Immature natural killer cell (primary cell): ENCODE measurements around the gene IL1RL2. TPM values are rescaled to one million over a fixed set of nuclear protein-coding genes. Genes with fewer than 3 reads are reported as not detected.

ENCODE experiments used
- DNase-seq, 3 donors: peaks; one replicate each; pipeline ENCODE4 v3.0.0; 2022; ENCODE audit warnings: mixed read lengths in 1 of 3
- H3K27ac Mint-ChIP-seq, 6 donors: one replicate each; pipeline ENCODE4 v1.8.0; 2020; ENCODE audit warnings: mixed read lengths in 6 of 6, mild to moderate bottlenecking in 5 of 6, inconsistent platforms in 4 of 6, moderate library complexity in 3 of 6
- H3K27me3 Mint-ChIP-seq, 3 donors: one replicate each; pipeline ENCODE4 v1.8.0; 2020 to 2021; ENCODE audit warnings: low read depth in 3 of 3, mild to moderate bottlenecking in 3 of 3, mixed read lengths in 3 of 3, moderate library complexity in 3 of 3, inconsistent platforms in 1 of 3
- H3K36me3 Mint-ChIP-seq, 3 donors: one replicate each; pipeline ENCODE4 v1.8.0; 2020; ENCODE audit warnings: mixed read lengths in 3 of 3, inconsistent platforms in 2 of 3, mild to moderate bottlenecking in 2 of 3
- H3K4me1 Mint-ChIP-seq, 2 donors: one replicate each; pipeline ENCODE4 v1.8.0; 2020; ENCODE audit warnings: inconsistent platforms in 2 of 2, mild to moderate bottlenecking in 2 of 2, mixed read lengths in 2 of 2, moderate library complexity in 1 of 2
- H3K4me3 Mint-ChIP-seq, 5 donors: one replicate each; pipeline ENCODE4 v1.8.0; 2020; ENCODE audit warnings: mild to moderate bottlenecking in 5 of 5, mixed read lengths in 5 of 5, inconsistent platforms in 3 of 5, moderate library complexity in 3 of 5
- H3K9me3 Mint-ChIP-seq, 6 donors: one replicate each; pipeline ENCODE4 v1.8.0; 2020; ENCODE audit warnings: mild to moderate bottlenecking in 6 of 6, mixed read lengths in 6 of 6, inconsistent platforms in 4 of 6, moderate library complexity in 3 of 6
- polyA plus RNA-seq, 3 donors: library from polyadenylated mRNA; unstranded; fragments of 300-500 nt; fragmentation: Illumina TruSeq; gene quantifications; one replicate each; pipeline ENCODE4 v1.2.3, GENCODE V29; 2021

IL1RL2 gene
- polyA plus RNA-seq, 3 donors from 2014 or later, result not detected

GRCh38 chr2:102245266-102246151 lies 58.7 kb downstream of the IL1RL2 start:
- no peaks in the 10 kb centered on the region for H3K36me3 Mint-ChIP-seq
- H3K4me3 Mint-ChIP-seq, result no peak overlapping the region
- no peak for DNase-seq
- no peak overlapping the region for H3K27ac Mint-ChIP-seq
- H3K9me3 Mint-ChIP-seq, result peaks cover 0 to 2% (median 0%) of the 10 kb centered on the region in 6 donors
- peaks cover 10 to 11% of the 10 kb centered on the region in 2 donors for H3K4me1 Mint-ChIP-seq
- H3K27me3 Mint-ChIP-seq, result peaks cover 4 to 18% (median 14%) of the 10 kb centered on the region in 3 donors

DNA sequence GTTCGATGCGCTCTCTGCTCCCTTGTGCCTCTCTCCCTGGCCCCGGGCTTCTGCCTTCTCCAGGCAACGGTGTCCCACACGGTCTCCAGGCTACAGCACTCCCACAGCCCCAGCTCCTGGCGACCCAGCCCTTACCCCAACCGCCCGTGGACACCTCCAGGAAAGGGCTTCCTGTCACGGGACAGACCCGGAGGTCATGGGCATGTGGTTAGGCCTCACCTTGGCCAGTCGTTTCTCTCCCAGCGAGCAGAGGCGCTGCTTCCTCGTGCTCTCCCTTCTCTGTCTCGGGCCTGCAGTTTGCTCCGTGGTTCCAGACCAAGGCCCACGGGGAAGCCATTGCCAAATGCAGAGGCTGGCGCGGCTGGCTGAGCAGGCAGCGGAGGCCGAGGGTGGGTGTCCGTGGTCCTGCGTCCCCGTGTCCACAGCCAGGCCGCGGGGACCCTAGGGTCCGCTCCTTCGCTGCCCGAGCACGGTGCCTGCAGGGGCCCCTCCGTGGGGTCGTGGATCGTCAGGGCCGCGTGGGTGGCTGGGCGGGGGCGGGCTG lies 63.5 kb downstream of the IL1RL2 start:
- DNase-seq, result no peak
- Mint-ChIP-seq H3K4me1 (peaks cover 36 to 46% of the 10 kb centered on the region in 2 donors), H3K36me3 (no peaks in the 10 kb centered on the region), H3K4me3 (peak overlapping the region in 1 of 5 donors; percentile 21), H3K27me3 (peaks cover 3 to 17% (median 13%) of the 10 kb centered on the region in 3 donors), H3K9me3 (peaks cover 0 to 2% (median 0%) of the 10 kb centered on the region in 6 donors), H3K27ac (no peak overlapping the region)

- H3K36me3 Mint-ChIP-seq, result no peaks in the 10 kb centered on the region
- H3K4me3 Mint-ChIP-seq, result peak overlapping the region; percentile 86 to 96 (median 88)
- peak; percentile 39 to 44 (median 42) for DNase-seq
- peak overlapping the region in 3 of 6 donors; percentile 11 to 69 (median 43) for H3K27ac Mint-ChIP-seq
- peaks cover 41 to 55% of the 10 kb centered on the region in 2 donors for H3K4me1 Mint-ChIP-seq
- H3K27me3 Mint-ChIP-seq, result peaks cover 3 to 17% (median 13%) of the 10 kb centered on the region in 3 donors
- no peaks in the 10 kb centered on the region for H3K9me3 Mint-ChIP-seq
These were observed 64.4 kb downstream of the IL1RL2 start for GRCh38 chr2:102251042-102251848.

DNA sequence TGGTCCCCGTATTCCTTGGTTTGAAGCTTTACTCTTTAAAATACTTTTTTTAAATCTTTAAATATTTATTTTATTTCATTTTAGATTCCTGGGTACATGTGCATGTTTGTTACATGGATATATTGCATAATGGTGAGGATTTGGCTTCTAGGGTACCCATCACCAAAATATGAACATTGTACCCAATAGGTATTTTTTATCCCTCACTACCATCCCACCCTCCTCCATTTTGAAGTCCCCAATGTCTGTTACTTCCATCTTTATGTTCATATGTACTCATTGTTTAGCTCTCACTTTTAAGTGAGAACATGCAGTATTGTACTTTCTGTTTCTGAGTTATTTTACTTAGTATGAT lies 65.0 kb downstream of the IL1RL2 start:
- Mint-ChIP-seq H3K27ac (no peak overlapping the region), H3K9me3 (peaks cover 0 to 2% (median 0%) of the 10 kb centered on the region in 6 donors), H3K27me3 (peaks cover 3 to 15% (median 13%) of the 10 kb centered on the region in 3 donors), H3K4me1 (peaks cover 47 to 61% of the 10 kb centered on the region in 2 donors), H3K4me3 (peak overlapping the region; percentile 67 to 96 (median 86)), H3K36me3 (no peaks in the 10 kb centered on the region)
- no peak for DNase-seq

DNA sequence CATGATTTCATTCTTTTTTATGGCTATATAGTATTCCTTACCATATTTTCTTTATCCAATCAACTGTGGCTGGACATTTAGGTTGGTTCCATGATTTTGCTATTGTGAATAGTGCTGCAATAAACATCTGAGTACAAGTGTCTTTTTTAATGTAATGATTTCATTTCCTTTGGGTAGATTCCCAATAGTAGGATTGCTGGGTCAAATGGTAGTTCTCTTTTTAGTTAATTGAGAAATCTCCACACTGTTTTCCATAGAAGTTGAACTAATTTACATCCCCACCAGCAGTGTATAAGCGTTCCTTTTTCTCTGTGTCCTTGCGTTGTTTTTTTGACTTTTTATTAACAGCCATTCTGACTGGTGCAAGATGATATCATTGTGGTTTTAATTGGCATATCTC lies 65.4 kb downstream of the IL1RL2 start:
- no peaks in the 10 kb centered on the region for H3K36me3 Mint-ChIP-seq
- no peak for DNase-seq

GRCh38 chr2:102253140-102253752 lies 66.4 kb downstream of the IL1RL2 start:
- H3K4me3 Mint-ChIP-seq, result peak overlapping the region; percentile 1 to 65 (median 54)
- peak; percentile 50 to 63 (median 61) for DNase-seq
- no peaks in the 10 kb centered on the region for H3K36me3 Mint-ChIP-seq
- H3K4me1 Mint-ChIP-seq, result peaks cover 61 to 75% of the 10 kb centered on the region in 2 donors
- H3K27me3 Mint-ChIP-seq, result peaks cover 3 to 11% (median 10%) of the 10 kb centered on the region in 3 donors
- peaks cover 0 to 2% (median 0%) of the 10 kb centered on the region in 6 donors for H3K9me3 Mint-ChIP-seq
- H3K27ac Mint-ChIP-seq, result peak overlapping the region; percentile 19 to 85 (median 65)

More for the DNA sequence above, 65.4 kb downstream of the IL1RL2 start:
- peaks cover 0 to 2% (median 0%) of the 10 kb centered on the region in 6 donors for H3K9me3 Mint-ChIP-seq
- H3K4me1 Mint-ChIP-seq, result peaks cover 51 to 65% of the 10 kb centered on the region in 2 donors
- H3K27me3 Mint-ChIP-seq, result peaks cover 3 to 12% (median 11%) of the 10 kb centered on the region in 3 donors
- H3K27ac Mint-ChIP-seq, result peak overlapping the region in 1 of 6 donors; percentile 38
- H3K4me3 Mint-ChIP-seq, result peak overlapping the region; percentile 5 to 96 (median 14)

GRCh38 chr2:102253753-102254150 lies 66.9 kb downstream of the IL1RL2 start:
- Mint-ChIP-seq H3K9me3 (peaks cover 0 to 2% (median 0%) of the 10 kb centered on the region in 6 donors), H3K27me3 (peaks cover 3 to 11% (median 10%) of the 10 kb centered on the region in 3 donors), H3K27ac (peak overlapping the region; percentile 36 to 85 (median 74)), H3K4me1 (peaks cover 66 to 80% of the 10 kb centered on the region in 2 donors), H3K4me3 (peak overlapping the region; percentile 1 to 65 (median 54)), H3K36me3 (no peaks in the 10 kb centered on the region)
- no peak for DNase-seq

- H3K27ac Mint-ChIP-seq, result peak overlapping the region in 5 of 6 donors; percentile 42 to 77 (median 57)
- H3K27me3 Mint-ChIP-seq, result peaks cover 2 to 3% (median 2%) of the 10 kb centered on the region in 3 donors
- peaks cover 70 to 82% of the 10 kb centered on the region in 2 donors for H3K4me1 Mint-ChIP-seq
These were observed 69.5 kb downstream of the IL1RL2 start for GRCh38 chr2:102256276-102256675.

DNA sequence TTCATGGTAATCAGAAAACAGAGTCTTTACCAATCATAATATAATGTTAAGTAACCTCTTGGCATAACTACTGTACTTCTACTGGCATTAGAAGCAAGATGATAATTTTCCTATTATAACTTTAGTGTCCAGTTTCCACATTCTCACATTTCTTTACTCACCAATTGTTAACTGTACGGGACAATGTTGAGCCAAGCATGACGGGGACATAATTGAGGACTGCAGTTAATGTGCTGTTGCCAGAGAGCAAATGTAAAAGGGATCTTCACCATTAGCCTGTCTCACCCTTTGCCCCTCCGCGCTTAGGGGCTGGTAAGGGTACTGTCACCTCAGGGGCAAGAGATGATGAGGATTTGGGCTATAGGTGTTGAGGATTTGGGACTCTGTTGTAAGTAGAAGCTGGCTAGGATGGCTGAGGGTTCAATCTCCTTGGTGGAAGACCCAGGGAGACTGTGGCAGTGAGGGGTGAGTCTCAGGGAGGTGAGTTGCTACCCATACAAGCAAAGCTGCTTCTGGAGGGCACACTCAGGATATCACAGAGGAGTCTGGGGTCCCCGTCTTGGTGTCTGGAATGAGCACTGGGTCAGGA lies 70.1 kb downstream of the IL1RL2 start:
- Mint-ChIP-seq H3K27me3 (peaks cover 2 to 3% (median 2%) of the 10 kb centered on the region in 3 donors), H3K36me3 (no peaks in the 10 kb centered on the region), H3K9me3 (peaks cover 0 to 2% (median 0%) of the 10 kb centered on the region in 6 donors), H3K4me1 (peaks cover 65 to 75% of the 10 kb centered on the region in 2 donors), H3K27ac (peak overlapping the region in 4 of 6 donors; percentile 3 to 57 (median 30)), H3K4me3 (peak overlapping the region in 3 of 5 donors; percentile 14 to 68 (median 38))
- no peak for DNase-seq

More at GRCh38 chr2:102256276-102256675, 69.5 kb downstream of the IL1RL2 start:
- peak in 2 of 3 donors; percentile 28 to 36 for DNase-seq
- H3K9me3 Mint-ChIP-seq, result peaks cover 0 to 2% (median 0%) of the 10 kb centered on the region in 6 donors
- H3K4me3 Mint-ChIP-seq, result peak overlapping the region; percentile 38 to 80 (median 66)
- no peaks in the 10 kb centered on the region for H3K36me3 Mint-ChIP-seq

- Mint-ChIP-seq H3K27me3 (peaks cover 0 to 2% (median 2%) of the 10 kb centered on the region in 3 donors), H3K4me1 (peaks cover 55 to 65% of the 10 kb centered on the region in 2 donors), H3K27ac (peak overlapping the region; percentile 36 to 96 (median 76)), H3K9me3 (peaks cover 0 to 2% (median 0%) of the 10 kb centered on the region in 6 donors), H3K36me3 (no peaks in the 10 kb centered on the region), H3K4me3 (peak overlapping the region in 3 of 5 donors; percentile 3 to 18 (median 11))
- no peak for DNase-seq
These were observed 71.2 kb downstream of the IL1RL2 start for GRCh38 chr2:102258025-102258385.

DNA sequence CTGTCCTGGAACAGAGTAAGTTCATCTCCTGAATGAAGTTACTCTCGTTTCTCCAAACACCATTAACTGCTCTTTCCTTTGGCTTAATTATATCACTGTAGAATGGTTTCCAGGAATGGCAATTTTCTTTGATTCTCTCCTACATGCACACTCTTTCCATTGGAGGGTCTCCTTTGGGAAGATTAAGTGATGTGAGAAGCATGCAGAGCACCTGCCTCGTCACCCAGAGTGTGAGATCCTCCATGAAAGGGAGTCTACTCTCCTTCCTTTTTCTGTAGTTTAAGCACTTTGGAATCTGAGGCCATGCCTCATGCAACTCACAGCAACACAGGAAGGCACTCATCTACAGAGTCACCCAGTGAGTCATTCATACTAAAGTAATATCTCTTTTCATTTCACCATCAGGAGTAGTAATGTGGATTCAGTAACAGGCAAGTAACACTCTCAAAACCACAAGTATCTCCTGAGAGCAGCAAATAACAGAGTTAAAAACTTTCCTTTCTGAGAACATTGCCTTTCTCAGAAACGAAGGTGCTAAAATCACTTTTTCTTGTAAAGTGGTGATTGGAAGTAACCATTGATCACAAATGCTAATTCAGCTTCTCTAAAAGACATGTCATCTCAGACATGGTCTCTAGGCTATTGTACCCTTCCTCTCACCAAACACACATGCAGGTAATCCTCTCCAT lies 71.7 kb downstream of the IL1RL2 start:
- peak overlapping the region; percentile 75 to 96 (median 90) for H3K27ac Mint-ChIP-seq
- H3K27me3 Mint-ChIP-seq, result peaks cover 0 to 3% (median 2%) of the 10 kb centered on the region in 3 donors
- peaks cover 0 to 2% (median 0%) of the 10 kb centered on the region in 6 donors for H3K9me3 Mint-ChIP-seq
- H3K4me1 Mint-ChIP-seq, result peaks cover 50 to 60% of the 10 kb centered on the region in 2 donors
- no peaks in the 10 kb centered on the region for H3K36me3 Mint-ChIP-seq
- H3K4me3 Mint-ChIP-seq, result peak overlapping the region; percentile 67 to 82 (median 77)
- peak; percentile 27 to 44 (median 43) for DNase-seq
